ENCODE data around the gene STARD10.
A peak's percentile ranks its signal among the peaks of the same experiment; 100 is the strongest.
"Not testable (repeated sequence)": the region's sequence is repeated elsewhere in the genome, so short reads cannot be mapped to it uniquely, and the experiment has no call there.

Gene STARD10

DNA sequence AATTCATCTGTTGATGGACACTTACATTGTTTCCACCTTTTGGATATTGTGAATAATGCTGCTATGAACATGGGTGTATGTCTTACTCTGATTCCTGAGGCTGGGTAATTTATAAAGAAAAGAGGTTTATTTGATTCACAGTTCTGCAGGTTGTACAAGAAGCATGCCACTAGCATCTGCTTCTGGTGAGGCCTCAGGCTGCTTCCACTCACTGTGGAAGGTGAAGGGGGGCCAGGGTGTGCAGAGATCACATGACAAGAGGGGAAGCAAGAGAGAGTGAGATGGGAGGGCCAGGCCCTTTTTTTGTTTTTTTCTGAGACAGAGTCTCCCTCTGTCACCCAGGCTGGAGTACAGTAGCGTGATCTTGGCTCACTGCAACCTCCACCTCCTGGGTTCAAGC lies 12.5 kb upstream of the STARD10 start:
- DNase-seq = not testable (repeated sequence)

DNA sequence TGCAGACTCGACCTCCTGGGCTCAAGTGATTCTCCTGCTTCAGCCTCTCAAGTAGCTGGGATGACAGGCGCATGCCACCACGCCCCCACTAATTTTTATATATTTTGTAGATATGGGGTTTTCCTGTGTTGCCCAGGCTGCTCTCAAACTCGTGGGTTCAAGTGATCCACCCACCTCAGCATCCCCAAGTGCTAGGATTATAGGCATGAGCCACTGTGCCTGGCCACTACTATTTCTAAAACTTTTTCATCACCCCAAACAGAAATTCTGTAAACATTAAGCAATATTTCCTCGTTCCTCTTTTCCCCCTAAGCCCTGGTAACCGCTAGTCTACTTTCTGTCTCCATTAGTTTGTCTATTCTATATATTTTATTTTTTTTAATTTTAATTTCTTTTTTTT lies 11.4 kb upstream of the STARD10 start:
- no peak for DNase-seq

DNA sequence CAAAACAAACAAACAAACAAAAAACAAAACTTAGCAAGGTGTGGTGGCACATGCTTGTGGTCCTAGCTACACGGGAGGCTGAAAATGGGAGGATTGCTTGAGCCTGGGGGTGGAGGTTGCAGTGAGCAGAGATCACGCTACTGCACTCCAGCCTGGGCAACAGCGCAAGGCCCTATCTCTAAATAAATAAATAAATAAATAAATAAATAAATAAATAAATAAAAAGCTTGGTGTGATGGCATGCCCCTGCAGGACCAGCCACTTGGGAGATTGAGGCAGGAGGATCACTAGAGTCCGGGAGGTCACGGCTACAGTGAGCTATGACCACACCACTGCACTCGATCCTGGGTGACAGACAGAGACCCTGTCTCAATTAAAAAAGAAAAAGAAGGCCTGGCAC lies 9.0 kb upstream of the STARD10 start:
- DNase-seq = no peak

DNA sequence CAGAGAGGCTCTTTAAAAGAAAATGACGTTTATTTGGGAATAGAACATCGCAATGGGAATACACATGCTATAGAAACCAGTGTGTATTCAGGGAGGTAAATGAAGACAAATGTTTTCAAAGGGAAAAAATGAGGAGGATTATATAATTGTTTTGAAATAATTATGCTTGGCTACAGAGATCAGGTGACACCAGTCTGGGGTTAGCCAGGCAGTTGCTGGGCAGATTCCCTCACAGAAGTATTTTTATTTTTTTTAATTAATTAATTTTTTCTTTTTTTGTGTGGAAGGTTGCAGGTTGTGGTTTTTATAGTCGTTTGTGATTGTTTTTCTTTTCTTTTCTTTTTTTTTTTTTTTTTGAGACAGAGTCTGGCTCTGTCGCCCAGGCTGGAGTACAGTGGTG lies 5.6 kb upstream of the STARD10 start:
- DNase-seq = no peak

DNA sequence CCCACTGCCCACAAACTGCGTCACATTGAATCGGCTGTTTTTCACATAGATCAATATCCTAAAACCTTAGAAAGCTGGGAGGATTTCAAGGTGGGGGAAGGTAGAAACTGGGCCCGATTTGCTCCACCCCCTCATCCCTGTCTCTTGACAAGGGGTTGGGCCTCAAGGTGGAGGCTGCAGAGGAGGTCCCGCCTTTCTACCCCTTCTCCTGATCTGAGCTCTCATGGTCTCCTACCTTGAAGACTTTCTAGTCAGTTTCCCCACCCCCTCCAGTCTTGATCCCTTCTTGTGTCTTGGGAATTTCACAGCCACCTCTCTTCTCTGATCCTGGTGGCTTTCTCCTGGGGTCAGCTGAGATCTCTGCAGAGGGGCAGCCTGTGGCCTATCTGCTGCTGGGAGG lies 4.5 kb upstream of the STARD10 start:
- no peak for DNase-seq

DNA sequence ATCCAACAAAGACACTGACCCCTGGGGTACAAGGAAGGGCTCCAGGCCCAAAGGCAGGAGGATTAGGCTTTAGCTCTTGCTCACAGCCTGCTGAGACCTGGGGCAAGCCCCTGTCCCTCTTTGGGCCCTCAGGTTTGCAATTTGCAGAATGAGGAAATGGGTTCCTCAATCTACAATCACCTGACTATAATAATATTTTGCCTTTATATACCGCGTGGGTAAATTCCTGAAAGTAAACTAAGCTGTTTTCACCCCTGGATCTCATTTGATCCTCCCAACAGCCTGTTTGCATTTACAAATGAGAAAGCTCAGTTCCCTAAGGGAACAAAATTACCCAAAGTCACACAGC lies 797 bp downstream of the STARD10 start:
- no peak for DNase-seq

DNA sequence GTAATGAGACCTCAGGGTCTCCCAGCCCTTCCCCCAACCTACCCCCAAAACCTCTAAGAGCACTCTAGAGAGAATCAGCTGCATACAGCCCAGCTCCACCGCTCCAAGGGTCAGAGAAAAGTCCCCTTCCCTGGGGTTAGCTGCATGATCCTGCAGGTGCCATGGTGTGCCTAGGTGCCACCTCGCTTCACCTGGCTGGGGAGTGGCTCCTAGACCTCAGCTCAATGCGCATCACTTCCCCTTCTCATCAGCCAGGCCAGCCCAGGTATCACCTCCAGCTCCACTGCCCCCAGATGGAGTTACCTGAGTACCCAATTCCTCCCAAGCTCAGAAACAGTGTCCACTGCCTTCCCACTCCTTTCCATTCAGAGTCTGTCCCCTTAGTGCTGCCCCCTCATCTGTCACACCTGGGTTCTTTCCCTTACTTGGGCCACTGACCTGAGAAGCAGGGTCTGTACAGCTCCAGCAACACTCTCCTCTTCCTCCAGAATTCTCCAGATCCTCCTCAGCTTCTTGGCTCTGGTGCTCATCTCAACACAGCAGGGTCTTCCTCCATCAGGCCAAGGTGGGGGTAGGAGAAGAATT lies 1.3 kb downstream of the STARD10 start:
- DNase-seq = no peak

DNA sequence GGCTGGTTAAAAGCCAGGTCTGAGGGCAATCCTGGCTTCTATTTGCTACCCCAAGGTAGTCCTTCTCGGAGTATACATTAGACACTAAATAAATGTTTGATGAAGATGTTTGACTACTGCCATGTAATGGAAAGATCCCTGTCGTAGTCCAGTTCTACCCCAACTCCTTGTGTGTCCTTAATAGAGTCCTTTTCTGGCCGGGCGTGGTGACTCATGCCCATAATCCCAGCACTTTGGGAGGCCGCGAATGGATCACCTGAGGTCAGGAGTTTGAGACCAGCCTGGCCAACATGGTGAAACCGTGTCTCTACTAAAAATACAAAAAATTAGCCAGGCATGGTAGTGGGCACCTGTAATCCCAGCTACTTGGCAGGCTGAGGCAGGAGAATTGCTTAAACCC lies 2.6 kb downstream of the STARD10 start:
- DNase-seq = not testable (repeated sequence)

DNA sequence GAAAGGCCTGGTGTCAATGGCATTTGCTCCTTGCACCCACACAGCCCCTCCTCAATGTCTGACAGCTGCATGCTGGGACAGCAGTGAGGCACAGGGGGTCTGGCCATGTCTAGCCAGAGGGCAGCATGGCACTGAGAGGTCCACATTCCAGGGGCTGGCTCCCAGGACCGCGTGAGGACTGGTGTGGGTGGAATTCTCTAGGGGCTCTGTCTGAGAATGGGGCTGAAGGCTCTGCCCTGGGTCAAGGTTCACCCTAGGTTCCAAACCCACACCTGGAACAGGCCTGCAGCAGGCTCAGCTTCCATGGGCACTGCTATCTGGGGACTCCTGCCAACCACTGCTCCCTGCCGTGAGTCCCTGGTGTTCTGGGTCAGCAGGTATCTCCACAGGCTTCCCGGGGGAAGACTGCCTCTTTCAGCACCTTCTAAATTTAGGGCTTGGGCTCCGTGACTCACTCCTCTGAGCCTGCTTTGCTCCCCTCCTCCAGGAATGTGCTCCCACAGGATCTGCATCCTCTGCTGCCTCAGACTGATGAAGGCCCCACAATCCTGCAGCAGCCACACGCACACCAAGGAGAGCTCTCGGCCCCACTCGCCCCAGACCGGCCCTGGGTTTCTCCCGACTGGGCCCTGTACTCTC lies 4.2 kb downstream of the STARD10 start:
- DNase-seq = no peak

DNA sequence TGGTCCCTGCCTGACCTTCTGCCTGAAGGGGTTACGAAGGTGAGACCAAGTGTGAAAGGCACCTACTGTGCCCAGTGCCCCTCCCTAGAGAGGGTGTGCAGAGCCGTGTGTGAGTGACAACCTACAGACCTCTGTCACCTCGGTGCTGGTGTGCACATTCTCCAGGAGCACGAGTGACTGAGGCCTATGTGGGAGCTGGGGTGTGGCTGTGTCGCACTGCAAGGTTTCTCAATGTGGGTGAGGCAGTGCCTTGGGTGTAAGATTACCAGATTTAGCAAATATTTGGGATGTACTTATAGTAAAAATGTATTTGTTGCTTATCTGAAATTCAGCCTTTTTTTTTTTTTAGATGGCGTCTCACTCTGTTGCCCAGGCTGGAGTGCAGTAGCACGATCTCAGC lies 5.6 kb downstream of the STARD10 start:
- DNase-seq = no peak

DNA sequence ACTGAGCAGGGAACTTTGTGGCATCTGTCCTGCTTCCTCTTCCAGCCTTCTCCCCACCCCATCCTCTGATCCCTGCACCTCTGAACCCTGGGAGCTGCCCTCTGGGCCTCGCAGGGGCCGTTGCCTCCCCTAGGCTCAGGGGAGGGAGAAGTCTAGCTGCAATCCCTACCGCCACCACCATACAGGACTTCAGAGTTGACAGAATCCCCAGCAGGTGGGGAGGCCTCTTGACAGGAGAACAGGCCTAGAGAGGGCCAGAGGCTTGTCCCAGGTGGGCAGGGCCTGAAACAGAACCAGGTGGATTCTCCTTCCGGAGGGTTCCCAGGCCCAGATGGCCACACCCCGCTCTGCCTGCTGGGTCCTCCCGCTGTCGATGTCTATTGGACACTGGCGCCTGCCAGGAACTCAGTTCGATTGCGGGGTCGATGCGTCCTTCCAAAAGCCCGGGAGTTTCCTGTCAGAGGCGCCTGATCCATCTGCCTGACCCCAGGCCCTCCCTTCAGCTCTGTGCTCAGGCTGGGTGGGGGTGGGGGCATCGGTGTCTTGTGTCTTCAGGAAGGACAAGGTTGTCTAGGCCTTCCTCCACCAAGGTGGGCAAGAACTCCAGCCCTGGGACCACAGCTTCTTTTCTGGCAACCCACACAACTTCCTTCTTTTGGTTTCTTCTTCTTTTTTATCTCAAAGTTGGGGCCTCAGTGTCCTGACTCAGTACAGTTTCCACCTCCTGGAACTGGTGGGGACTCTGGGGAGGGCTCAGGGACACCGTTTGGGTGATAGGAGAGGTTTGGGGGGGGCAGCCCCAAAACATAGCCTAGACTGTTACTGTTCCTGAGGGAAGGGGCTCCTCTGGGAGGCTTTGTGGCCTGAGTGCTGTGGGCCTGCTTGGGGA lies 6.4 kb downstream of the STARD10 start:
- DNase-seq = no peak

DNA sequence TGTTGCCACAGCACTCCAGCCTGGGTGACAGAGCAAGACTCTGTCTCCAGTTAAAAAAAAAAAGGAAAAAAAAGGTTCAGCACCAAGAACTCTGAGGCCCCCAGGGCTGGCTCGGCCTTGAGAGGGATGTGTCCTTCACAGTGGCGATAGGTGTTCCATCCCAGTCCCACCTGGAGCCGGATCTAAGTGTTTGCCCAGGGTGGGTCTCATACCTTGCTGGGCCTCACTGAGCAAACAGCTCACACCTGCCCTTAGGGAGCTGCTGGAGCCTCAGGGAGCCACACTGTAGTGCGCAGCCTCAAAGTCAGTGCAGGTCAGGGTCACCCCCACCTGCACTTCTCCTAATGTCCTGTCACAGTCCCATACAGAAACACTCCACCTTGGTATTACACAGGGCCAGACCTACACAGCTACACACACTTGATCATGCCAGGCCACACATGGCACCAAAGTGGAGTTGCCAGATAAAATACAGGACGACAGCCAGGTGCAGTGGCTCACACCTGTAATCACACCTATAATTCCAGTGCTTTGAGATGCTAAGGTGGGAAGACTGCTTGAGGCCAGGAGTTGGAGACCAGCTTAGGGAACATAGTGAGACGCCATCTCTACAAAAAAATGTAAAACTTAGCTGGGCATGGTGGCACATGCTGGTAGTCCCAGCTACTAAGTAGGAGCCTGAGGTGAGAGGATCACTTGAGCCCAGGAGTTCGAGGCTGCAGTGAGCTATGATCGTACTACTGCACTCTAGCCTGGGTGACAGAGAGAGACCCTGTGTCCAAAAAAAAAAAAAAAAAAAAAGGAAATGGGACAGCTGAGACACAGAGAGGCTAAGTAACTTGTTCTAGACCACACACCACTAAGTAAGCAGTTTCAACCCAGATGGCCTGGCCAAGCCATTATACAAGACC lies 7.3 kb downstream of the STARD10 start:
- no peak for DNase-seq

DNA sequence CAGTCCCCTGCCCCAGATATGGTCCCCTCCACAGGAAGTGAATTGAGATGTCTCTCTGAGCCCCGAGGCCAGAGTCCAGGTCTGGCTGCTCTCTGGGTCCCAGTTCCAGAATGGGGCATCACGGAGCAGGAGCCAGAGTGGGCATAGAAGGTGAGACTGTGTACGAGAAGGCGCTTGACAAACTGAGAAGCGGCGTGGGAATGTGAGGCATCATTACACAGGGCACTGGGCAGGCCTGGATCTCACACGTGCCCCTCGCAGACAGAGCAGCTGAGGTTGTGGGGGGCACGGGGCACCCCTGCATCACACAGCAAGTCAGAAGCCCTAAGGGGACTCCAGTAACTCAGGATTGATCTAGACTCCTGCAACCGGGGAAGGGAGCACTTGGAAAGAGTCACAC lies 9.2 kb downstream of the STARD10 start:
- no peak for DNase-seq

DNA sequence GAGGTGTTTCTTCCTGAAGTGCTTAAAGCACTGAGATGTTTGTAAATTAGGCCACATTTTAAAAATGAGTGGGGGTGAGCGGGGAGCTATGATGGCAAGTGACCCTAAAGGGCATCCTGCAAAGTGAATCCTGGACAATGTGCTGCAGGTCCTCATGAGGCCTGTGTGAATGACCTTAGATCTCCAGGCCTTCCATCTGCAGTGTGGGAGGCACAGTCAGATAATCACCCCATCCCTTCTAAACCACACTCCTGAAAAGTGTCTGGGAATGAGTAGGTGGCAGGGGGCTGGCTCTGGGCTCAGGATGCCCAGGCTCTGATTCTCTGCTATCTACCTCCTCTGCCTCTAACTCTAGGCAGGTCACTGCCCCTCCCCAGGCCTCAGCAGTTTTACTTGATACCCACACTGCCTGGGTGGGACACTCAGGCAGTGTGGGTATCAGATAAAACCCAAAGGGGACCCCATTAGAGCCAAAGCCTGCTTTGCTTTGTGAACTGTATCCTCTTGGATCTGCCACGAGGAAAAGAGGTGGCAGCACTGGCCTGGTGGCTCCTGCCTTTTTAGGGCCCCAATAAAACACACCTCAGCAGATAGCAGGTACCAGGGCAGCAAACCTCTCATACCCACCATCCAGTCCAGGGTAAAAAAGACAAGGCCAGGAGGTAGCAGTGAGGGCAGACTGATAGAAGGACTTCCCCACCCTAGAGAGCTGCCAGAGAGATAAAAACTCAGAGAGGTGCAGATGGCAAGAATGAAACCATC lies 10.5 kb downstream of the STARD10 start:
- DNase-seq = no peak

DNA sequence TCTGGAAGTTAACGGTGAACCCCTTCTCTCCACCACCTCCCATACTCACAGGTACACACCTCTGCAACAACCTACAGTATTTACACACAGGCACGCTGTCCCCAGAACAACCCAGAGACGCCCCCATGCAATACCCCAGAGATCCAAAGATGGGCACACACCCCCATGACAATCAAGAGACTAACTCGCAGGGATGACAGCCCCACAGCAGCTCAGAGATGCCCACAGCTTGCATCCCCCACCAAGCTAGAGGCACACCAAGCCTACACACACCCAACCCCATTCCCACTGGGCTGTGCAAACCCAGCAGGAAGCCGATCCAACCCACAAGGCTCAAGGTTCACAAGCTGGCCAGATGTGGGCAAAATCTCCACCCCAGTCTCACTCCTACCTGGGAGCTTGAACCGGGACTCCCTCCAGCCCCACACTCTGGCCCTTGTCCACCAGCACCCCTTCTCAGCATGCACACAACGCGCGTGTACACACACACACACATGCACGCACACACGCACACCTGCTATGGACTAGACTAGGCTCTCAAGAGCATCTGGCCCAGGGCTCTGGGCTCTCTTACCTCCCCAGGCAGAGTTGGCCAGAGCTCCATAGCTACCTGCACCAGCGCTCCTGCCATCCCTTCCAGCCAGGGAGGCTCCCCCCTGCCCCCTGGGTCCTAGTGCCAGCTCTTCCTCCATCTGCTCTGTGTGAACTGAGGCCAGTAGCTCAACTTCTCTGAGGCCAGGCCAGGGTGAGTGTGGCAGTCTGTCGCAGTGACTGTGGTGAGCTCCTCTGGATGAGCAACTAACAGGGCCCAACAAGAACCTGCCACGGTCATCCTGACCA lies 11.5 kb downstream of the STARD10 start:
- no peak for DNase-seq

DNA sequence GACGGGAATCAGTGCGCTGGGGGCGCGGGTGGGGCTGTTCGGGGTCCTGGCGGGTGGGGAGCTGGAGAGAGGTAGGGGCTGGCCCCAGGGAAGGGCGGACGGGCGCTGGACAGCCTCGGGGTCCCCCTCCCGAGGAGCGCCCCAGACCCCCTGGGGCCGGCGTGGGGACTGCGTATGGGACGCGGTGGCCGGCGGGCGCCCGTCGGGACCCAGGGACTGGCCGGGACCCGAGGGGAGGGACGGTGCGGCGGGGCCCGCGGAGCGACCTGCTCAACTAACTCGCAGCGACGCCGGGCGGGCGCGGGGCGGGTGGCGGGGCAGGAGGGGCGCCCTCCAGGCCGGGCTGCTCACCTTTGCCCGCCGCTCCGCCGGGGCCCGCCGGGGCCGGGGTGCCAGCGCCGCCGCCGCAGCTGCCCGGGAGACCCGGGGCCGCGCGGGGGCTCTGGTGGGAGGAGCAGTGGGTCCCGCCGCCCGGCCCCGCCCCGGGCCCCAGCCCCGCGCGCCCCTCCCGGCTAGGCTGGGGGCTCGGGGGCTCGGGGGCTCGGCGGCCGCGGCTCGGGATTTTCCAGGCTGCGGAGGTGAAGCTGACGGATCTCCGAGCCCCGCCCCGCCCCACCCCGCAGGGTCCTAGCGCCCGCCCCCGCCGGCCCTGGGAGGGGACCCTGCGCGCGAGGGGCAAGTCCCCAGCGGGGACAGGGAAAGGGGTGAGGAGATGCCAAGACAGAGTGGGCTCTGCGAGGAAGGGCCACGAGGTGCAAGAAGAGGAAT lies 12.3 kb downstream of the STARD10 start:
- peak; percentile 34 for DNase-seq

DNA sequence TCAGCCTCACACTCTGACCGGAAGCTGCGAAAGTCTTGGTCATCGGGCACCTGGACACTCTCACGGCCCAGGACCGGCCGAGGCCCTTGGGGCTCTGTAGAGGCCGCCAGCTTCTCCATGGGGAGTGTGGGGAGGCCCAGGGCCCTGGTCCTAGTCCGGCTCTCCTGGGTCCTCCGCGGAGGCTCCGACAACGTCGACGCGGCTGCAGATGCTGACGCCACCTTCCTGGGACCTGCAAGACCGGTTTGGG lies 12.9 kb downstream of the STARD10 start:
- no peak for DNase-seq

DNA sequence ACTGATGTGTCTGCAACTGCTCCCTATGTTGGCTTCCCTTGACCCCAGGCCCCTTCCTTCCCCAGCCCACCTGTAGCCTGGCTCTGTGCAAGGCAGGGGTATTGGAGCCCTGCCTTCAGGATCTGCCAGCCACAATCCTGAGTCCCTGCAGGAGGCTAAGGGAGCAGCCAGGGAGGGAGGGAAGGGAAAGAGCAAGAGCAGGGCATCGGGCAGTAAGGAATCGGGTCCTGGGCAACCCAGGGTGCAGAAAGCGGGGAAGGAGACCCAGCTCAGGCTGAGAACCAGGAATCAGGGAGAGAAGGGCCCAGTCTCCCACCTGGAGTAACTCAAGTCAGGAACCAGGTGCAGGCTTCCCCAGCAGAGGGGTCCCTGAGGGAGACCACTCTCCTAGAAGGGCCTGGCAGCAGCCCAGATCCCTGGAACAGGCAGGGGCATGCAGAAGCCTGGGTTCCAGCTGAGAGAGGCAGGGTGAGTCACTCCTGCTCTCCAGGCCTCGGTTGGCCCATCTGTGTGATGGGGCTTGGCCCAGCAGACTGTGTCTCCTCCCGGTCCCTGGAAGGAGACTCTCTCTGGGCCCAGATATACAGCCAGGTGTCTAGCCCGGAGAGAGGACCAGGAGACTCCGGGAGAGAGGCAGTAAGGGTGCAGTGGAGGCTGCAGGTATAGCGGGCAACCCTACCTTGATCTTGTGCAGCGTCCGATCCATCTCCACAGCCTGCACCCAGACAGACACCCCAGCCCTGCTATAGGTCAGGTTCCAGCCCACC lies 13.4 kb downstream of the STARD10 start:
- DNase-seq = no peak

DNA sequence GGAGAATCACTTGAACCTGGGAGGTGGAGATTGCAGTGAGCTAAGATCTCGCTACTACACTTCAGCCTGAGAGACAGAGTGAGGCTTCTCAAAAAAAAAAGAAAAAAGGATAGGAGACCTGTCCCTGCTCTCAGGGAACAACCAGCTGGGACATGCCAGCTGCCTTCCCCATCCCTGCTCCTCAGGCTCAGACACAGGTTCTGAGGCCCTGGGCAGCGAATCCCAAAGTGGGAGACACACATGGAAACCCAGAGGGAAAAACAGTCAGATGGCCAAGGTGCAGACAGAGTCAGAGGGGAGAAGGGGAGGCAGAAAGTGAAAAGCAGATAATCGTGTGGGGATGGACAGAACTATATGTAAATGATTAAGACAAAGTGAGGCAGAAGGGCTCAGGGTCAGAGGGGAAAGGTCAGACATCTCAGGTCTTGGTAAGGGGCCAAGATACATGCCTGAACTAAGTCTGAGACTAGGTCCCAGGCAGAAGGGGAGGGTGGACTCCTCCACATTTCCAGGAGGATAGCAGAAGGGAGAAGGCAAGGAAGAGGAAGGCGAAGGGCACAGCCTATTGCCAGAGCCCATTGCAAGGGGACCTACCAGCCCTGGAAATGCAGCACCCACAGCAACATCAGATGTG lies 14.2 kb downstream of the STARD10 start:
- DNase-seq = no peak

Data from activated CD4-positive, alpha-beta T cell treated with anti-CD3 and anti-CD28 coated beads, Interleukin-10, Interleukin-2, amounts not matched to agents 100 ng/mL and 50 ng/mL, durations not matched to agents 16 hours and 8 hours (primary cell).